Measurements from ENCODE around the gene LAMA2. TPM values are rescaled to one million over a fixed set of nuclear protein-coding genes. Genes with fewer than 3 reads are reported as not detected.

The LAMA2 gene
- total and polyA plus RNA-seq, 2 experiments from 2014 or later = 0.91 to 6.4 TPM

DNA sequence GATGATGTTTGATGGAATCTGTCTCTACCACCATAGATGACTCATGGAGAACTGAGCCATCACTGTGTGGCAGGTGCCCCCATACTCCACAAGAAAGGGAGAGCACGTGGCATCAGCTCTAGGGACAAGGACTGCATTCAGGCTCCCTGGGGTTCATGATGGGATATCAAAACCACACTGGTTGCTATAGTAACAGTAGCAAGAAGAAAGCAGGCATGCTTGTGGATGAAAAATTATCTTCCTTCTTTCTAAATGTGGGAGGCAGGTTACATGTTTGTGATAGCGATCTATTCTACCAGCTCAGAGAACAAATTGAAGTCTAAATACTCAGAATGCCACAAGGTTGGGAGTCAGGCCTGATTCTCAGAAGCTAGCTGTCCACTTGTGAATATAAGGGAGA is 602.8 kb downstream of the LAMA2 start:
- Mint-ChIP-seq H3K36me3 (ENCODE audit: low read depth) (no peaks in the 10 kb centered on the region), H3K4me1 (peaks cover 6% of the 10 kb centered on the region; the same call in 2 of the 3 replicates), H3K4me3 (no peak overlapping the region), H3K27ac (no peak overlapping the region), H3K27me3 (ENCODE audit: insufficient read depth, low read depth, poor library complexity) (peaks cover 2% of the 10 kb centered on the region), H3K9me3 (no peaks in the 10 kb centered on the region)
- H3K27ac ChIP-seq (ENCODE audit: low read depth) = no peak overlapping the region
- no peaks in the 10 kb centered on the region for H4K20me1 ChIP-seq (replicated peaks; ENCODE audit: insufficient read depth)
- peaks cover 1% of the 10 kb centered on the region; the same call in 1 of the 2 replicates for H3K4me1 ChIP-seq (ENCODE audit: insufficient read depth)
- no peaks in the 10 kb centered on the region for H3K36me3 ChIP-seq (ENCODE audit: insufficient read depth)
- H3K4me3 ChIP-seq = no peak overlapping the region
- H2AFZ ChIP-seq = no peak overlapping the region
- no peak overlapping the region for H3K4me2 ChIP-seq
- ATAC-seq (no peak), DNase-seq (ENCODE audit: low spot score) (no peak)
- H3F3A ChIP-seq (replicated peaks; ENCODE audit: low read depth) = no peaks in the 10 kb centered on the region
- H3K9me2 ChIP-seq (ENCODE audit: insufficient read depth) = no peaks in the 10 kb centered on the region
- TF ChIP-seq ZNF331 (CRISPR knock-in tag; IDR thresholded peaks at IDR 0.05; ENCODE audit: low read depth) (no peak), STAT1 (IDR thresholded peaks at IDR 0.05; ENCODE audit: unreplicated experiment) (no peak), ZNF114 (CRISPR knock-in tag; IDR thresholded peaks at IDR 0.05) (no peak), NANOG (IDR thresholded peaks at IDR 0.05; ENCODE audit: borderline replicate concordance) (no peak), EZH2phosphoT487 (IDR thresholded peaks at IDR 0.05; ENCODE audit: unreplicated experiment) (no peak), JUNB (IDR thresholded peaks at IDR 0.05; ENCODE audit: unreplicated experiment) (no peak), EZH2 (IDR thresholded peaks at IDR 0.05; ENCODE audit: low read depth, unreplicated experiment) (no peak), CTCF (conservative IDR thresholded peaks at IDR 0.05; ENCODE audit: low read depth in 2 of 2) (no peak), CREB1 (CRISPR knock-in tag; IDR thresholded peaks at IDR 0.05; ENCODE audit: low read depth) (no peak), POLR2AphosphoS5 (IDR thresholded peaks at IDR 0.05; ENCODE audit: low read depth) (no peak)
- TF ChIP-seq, protein P1, sequence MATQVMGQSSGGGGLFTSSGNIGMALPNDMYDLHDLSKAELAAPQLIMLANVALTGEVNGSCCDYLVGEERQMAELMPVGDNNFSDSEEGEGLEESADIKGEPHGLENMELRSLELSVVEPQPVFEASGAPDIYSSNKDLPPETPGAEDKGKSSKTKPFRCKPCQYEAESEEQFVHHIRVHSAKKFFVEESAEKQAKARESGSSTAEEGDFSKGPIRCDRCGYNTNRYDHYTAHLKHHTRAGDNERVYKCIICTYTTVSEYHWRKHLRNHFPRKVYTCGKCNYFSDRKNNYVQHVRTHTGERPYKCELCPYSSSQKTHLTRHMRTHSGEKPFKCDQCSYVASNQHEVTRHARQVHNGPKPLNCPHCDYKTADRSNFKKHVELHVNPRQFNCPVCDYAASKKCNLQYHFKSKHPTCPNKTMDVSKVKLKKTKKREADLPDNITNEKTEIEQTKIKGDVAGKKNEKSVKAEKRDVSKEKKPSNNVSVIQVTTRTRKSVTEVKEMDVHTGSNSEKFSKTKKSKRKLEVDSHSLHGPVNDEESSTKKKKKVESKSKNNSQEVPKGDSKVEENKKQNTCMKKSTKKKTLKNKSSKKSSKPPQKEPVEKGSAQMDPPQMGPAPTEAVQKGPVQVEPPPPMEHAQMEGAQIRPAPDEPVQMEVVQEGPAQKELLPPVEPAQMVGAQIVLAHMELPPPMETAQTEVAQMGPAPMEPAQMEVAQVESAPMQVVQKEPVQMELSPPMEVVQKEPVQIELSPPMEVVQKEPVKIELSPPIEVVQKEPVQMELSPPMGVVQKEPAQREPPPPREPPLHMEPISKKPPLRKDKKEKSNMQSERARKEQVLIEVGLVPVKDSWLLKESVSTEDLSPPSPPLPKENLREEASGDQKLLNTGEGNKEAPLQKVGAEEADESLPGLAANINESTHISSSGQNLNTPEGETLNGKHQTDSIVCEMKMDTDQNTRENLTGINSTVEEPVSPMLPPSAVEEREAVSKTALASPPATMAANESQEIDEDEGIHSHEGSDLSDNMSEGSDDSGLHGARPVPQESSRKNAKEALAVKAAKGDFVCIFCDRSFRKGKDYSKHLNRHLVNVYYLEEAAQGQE (IDR thresholded peaks at IDR 0.05; ENCODE audit: unreplicated experiment) = no peak
- TF ChIP-seq, protein P2, sequence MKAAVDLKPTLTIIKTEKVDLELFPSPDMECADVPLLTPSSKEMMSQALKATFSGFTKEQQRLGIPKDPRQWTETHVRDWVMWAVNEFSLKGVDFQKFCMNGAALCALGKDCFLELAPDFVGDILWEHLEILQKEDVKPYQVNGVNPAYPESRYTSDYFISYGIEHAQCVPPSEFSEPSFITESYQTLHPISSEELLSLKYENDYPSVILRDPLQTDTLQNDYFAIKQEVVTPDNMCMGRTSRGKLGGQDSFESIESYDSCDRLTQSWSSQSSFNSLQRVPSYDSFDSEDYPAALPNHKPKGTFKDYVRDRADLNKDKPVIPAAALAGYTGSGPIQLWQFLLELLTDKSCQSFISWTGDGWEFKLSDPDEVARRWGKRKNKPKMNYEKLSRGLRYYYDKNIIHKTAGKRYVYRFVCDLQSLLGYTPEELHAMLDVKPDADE (IDR thresholded peaks at IDR 0.05) = no peak
- TF ChIP-seq, protein P3, sequence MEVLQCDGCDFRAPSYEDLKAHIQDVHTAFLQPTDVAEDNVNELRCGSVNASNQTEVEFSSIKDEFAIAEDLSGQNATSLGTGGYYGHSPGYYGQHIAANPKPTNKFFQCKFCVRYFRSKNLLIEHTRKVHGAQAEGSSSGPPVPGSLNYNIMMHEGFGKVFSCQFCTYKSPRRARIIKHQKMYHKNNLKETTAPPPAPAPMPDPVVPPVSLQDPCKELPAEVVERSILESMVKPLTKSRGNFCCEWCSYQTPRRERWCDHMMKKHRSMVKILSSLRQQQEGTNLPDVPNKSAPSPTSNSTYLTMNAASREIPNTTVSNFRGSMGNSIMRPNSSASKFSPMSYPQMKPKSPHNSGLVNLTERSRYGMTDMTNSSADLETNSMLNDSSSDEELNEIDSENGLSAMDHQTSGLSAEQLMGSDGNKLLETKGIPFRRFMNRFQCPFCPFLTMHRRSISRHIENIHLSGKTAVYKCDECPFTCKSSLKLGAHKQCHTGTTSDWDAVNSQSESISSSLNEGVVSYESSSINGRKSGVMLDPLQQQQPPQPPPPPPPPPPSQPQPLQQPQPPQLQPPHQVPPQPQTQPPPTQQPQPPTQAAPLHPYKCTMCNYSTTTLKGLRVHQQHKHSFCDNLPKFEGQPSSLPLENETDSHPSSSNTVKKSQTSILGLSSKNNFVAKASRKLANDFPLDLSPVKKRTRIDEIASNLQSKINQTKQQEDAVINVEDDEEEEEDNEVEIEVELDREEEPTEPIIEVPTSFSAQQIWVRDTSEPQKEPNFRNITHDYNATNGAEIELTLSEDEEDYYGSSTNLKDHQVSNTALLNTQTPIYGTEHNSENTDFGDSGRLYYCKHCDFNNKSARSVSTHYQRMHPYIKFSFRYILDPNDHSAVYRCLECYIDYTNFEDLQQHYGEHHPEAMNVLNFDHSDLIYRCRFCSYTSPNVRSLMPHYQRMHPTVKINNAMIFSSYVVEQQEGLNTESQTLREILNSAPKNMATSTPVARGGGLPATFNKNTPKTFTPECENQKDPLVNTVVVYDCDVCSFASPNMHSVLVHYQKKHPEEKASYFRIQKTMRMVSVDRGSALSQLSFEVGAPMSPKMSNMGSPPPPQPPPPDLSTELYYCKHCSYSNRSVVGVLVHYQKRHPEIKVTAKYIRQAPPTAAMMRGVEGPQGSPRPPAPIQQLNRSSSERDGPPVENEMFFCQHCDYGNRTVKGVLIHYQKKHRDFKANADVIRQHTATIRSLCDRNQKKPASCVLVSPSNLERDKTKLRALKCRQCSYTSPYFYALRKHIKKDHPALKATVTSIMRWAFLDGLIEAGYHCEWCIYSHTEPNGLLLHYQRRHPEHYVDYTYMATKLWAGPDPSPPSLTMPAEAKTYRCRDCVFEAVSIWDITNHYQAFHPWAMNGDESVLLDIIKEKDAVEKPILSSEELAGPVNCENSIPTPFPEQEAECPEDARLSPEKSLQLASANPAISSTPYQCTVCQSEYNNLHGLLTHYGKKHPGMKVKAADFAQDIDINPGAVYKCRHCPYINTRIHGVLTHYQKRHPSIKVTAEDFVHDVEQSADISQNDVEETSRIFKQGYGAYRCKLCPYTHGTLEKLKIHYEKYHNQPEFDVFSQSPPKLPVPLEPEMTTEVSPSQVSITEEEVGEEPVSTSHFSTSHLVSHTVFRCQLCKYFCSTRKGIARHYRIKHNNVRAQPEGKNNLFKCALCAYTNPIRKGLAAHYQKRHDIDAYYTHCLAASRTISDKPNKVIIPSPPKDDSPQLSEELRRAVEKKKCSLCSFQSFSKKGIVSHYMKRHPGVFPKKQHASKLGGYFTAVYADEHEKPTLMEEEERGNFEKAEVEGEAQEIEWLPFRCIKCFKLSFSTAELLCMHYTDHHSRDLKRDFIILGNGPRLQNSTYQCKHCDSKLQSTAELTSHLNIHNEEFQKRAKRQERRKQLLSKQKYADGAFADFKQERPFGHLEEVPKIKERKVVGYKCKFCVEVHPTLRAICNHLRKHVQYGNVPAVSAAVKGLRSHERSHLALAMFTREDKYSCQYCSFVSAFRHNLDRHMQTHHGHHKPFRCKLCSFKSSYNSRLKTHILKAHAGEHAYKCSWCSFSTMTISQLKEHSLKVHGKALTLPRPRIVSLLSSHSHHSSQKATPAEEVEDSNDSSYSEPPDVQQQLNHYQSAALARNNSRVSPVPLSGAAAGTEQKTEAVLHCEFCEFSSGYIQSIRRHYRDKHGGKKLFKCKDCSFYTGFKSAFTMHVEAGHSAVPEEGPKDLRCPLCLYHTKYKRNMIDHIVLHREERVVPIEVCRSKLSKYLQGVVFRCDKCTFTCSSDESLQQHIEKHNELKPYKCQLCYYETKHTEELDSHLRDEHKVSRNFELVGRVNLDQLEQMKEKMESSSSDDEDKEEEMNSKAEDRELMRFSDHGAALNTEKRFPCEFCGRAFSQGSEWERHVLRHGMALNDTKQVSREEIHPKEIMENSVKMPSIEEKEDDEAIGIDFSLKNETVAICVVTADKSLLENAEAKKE (CRISPR knock-in tag; IDR thresholded peaks at IDR 0.05) = no peak
- no peaks in the 10 kb centered on the region for H3K27me3 ChIP-seq (ENCODE audit: insufficient read depth)
- H3K79me2 ChIP-seq (replicated peaks; ENCODE audit: insufficient read depth) = no peaks in the 10 kb centered on the region
